Transverse colon (tissue), 4 donors: Measurements from ENCODE around the gene HK2.

Experiments used
- CTCF ChIP-seq, 5 experiments: fragments of 200-600 bp in 3 of 5; fragments of 450-650 bp in 2 of 5; sonication (generic) in 3 of 5; IDR thresholded peaks; 1 replicate in 2 of 5; 2 replicates in 3 of 5; pipeline ENCODE4 v1.5.1; 2016 to 2017; ENCODE audit warnings: antibody characterized with exemption in 5 of 5, inconsistent platforms in 3 of 5, mild to moderate bottlenecking in 2 of 5, moderate library complexity in 1 of 5
- POLR2AphosphoS5 ChIP-seq, 3 donors: sonication (generic); formaldehyde crosslinking; IDR thresholded peaks; one replicate each; pipeline ENCODE4 v1.6.1; 2016; ENCODE audit warnings: antibody characterized with exemption in 3 of 3

DNA sequence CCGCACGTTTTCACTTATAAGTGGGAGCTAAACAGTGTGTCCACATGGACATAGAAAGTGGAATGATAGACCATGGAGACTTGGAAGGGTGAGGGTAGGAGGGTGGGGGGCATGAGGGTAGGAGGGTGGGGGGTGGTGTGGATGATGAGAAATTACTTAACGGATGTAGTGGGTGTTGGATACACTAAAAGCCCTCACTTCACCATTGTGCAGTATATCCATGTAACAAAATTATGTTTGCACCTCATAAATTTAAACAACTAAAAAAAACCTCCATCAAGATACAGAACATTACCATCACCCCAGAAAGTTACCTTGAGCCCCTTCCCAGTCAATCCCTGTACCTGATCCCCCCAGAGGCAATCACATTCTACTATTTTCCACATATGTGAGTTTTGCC, 26.2 kb downstream of the HK2 start:
- TF ChIP-seq CTCF (IDR thresholded peaks at IDR 0.05) (no peak), POLR2AphosphoS5 (IDR thresholded peaks at IDR 0.05) (no peak)
